HUDEP-2 (cell line): ENCODE measurements around the gene STX10.

Experiments used
- DNase-seq, 76 experiments: peaks; one replicate each; lab custom pipeline; 2025; ENCODE audit not compliant: unreplicated experiment in 76 of 76; lab: John Stamatoyannopoulos, UW

The STX10 gene

DNA sequence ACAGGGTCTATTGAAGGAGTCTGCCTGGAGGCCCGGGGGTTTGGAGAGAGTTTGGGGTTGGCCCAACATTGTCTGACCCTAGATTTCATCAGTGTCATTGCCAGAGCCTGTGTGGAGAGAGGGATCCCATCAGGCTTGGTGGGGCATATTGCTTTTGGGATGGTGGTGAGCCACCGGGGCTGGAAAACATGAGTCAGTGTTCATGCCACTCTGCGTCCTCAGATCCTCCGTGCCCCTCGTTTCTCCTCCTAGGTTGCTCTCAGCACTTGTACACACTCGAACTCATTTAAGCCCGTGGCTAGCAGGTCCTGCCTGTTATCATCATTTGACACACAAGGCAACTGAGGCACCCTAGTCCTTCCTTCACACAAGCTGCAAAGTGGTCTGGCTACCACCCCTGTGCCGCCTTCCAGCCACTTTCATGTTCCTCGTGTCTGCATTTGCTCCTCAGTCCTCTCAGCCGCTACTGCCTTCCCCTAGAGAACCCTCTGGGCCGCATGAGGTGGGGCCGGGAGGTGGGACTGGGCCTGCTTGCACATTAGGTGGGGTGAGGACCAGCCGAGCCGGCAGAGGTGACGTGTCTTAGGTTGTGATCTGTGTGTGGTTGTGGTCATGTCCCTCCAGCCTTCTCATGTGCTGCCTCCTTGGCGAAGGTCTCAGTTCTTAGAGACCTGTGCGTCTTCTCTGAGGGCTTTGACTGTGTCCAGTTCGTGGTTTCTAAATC, 28.5 kb downstream of the STX10 start:
- DNase-seq, result no peak

DNA sequence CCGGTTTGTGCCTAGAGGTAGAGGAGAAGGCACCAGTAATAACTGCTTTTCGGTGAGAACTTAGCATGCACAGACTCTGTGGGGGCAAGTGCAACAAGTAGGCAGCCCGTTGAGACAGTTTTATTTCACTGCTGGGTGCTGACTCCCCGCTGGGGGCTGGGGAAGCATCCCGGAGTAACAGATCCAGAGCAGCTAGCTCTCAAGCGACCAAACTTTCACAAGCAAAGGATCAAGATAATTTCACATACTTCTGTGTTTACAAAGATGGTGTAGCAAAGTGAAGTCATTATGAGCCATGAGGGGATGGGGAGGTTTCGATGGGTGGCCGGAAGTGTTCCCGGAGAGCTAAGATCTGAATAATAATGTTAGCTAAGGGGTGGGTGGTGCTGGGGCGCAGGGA, 29.4 kb downstream of the STX10 start:
- no peak for DNase-seq

DNA sequence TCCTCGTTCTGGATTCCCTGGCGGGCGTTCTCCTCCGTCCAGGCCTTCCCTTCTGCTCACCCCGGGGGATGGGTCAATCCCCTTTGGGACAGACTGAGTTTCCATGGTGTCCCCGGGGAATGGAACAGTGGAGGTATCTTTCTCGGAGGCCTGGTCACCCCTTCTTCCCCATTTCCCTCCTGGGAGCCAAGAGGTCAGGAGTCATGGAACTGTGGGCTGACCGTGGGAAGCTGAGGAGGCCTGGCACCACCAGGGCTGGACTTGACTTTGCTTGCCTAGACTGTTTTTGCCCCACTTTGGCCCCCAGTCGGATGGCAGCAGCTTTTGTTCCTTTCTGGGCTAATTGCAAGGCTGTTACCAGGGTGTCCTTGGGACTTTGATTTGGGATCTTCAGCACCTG, 30.1 kb downstream of the STX10 start:
- no peak for DNase-seq

GRCh38 chr19:13119627-13120026, 30.5 kb downstream of the STX10 start:
- no peak for DNase-seq

DNA sequence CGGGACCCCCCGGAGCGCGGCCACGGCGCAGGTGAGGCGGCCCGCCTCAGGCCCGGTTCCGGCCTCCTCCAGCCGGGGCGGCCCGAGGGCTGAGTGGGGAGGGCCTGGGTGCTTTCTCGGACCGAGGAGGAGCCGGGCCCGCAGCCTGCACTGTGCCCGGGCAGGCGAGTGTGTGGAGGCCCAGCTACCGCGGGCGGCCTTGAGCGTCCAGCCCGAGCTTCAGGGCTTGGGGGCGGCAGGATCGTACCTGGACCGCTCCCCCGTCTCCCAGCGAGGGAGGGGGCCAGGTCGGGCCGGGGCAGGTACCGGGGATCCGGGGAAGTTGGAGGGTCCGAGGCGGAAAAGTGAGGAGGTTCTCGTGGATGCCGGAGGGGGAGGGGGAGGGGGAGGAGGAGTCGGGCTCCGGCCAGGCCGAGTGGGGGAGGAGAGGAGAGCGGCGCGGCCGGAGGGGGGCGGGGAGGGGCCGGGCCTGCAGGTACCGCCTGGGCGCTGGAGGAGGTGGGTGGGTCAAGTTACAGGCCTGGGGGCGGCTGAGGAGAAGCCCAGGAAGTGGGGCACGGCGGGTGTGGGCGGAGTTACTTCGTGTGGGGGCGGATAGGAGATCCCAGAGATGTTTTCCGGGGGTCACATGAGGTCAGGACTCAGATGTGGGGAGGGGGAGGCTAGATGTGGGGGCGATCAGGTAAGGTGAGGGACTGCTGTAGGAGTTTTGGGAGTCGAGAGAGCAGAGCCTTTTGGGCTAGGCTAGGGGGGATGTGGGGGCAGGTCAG, 31.6 kb downstream of the STX10 start:
- DNase-seq, result peak in 57 of 76 experiments; percentile 18 to 86 (median 64)

DNA sequence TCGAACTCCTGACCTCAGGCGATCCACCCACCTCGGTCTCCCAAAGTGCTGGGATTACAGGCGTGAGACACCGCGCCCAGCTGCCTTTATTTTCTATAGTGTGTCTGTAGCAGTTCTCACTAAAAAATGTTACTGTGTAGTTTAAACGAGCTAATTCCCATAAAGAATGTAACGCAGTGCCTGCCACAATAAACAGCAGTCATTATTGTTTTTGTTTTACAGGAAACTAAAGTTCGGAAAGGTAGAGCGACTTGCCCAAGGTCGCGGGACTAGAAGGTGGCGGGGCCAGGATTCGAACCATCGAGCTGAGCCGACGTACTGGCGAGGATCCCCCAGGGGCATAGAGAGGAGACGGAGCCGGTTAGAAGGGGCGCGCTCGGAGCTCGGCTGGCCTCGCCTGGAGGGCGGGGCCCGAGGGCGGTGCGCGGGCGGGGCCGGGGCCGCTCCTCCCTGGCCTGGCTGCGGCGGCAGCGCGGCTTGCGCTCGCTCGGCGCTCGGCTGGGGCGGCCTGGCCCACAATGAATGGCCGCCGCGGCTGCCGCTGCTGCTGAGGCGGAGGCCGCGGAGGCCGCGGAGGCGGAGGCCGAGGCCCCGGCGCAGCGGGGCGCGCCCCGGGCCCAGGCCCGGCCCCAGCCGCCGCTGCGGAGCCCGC, 32.3 kb downstream of the STX10 start, which contains the start of gene NACC1:
Gene NACC1, plus strand, starts transcription at position 493 of the 652 bp plus-strand sequence. CDS start 16,944 bp downstream, outside the sequence.
- peak in 72 of 76 experiments; percentile 38 to 96 (median 89) for DNase-seq

GRCh38 chr19:13117176-13117771, 32.9 kb downstream of the STX10 start:
- peak in 4 of 76 experiments; percentile 39 to 80 (median 67) for DNase-seq

- peak in 72 of 76 experiments; percentile 66 to 96 (median 90) for DNase-seq
Observed at GRCh38 chr19:13116282-13117175, 33.6 kb downstream of the STX10 start, which contains the start of gene TRMT1. TRMT1 (minus strand) TSS chr19:13116740; CDS start chr19:13116399, 341 bp downstream.

GRCh38 chr19:13115936-13116281, 34.3 kb downstream of the STX10 start:
- peak in 2 of 76 experiments; percentile 25 to 46 for DNase-seq

- DNase-seq, result no peak
Observed at GRCh38 chr19:13112555-13112954, 37.6 kb downstream of the STX10 start.

- DNase-seq, result no peak
Observed at GRCh38 chr19:13110099-13110610, 40.0 kb downstream of the STX10 start.

DNA sequence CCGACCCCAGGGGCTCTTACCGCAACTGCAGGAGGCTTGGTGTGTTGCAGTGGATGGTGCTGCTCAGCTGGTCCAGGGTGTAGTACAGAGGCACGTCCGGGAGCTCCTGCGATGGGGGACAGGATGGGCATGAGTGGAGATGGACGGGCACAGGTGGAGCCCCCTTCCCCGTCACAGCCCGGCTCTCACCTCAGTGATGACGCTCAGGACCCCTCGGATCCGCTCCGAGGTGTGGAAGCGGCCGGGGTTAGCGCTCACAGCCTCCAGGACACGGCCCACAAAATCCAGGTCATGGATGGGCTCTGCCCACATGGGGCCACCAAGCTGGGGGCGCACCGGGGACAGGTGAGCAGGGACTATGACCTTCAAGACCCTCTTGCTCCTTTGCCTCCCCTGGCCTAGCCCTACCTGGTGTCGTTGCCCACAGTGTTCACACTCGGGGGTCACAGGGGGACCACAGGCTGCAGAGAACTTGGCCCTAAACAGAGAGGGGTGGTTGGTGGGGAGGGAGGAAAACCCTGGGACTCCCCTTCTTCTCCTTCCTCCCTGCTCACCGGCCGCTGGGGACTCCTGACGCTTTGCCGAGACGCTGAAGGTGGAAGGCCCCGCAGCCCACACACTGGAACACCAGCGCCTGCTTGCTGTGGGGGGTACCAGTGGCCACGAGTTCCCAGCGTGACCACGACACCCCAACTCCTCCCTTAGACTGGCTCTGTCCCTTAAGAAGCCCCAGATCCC, 40.6 kb downstream of the STX10 start:
- no peak for DNase-seq

GRCh38 chr19:13104848-13105711, 45.1 kb downstream of the STX10 start:
- DNase-seq, result no peak

GRCh38 chr19:13104360-13104847, 45.8 kb downstream of the STX10 start:
- DNase-seq, result peak in 59 of 76 experiments; percentile 23 to 93 (median 65)

GRCh38 chr19:13103581-13104359, 46.4 kb downstream of the STX10 start:
- DNase-seq, result peak in 55 of 76 experiments; percentile 25 to 92 (median 60)

DNA sequence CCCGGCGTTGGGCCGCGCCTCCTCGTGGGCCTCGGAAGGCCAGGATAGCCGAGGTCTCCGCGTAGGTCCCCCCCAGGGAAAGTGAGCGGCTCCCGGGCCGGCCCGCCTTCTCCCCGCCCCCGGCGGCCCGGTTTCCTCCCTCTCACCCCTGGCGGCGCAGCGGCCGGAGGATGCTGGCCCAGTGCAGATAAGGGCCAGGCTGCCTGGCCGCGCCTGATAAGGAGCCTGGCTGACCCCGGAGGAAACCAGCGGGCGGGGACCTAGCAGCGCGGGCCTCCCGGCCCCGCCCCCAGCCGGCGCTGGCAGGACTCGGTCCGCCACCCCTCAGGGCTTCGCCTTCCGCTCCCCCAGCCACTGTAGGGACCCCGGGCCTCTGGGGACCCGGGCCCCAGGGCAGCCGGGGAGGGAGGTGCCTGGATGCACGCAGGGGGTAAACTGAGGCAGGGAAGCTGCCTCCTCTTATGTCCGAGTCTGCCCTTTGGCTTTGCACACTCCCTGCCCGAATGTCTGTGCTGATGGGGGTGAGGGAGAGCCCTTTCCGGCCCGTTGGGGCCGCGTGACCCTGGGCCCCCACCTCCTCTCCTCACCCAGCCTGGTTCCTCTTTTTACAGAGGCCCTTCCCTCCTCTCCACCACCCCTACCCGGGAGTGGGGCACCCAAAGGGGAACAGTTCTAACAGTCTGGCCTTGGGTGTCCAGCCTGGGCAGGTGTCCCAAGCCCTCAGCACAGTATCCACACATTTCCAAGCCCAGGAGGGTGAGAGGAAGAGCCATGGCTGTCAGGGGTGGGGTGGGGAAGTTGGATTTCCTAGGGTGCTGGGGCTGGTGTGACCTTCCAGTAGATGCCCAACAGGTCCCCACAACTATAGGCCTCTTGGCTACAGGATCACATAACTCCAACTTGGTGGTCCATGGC, 47.3 kb downstream of the STX10 start, which contains the start of gene LYL1:
Gene LYL1, minus strand, starts transcription at position 193 of the 915 bp plus-strand sequence. CDS start 1,687 bp downstream, outside the sequence.
- peak in 75 of 76 experiments; percentile 64 to 100 (median 99) for DNase-seq
